Peyer's patch (tissue), 4 donors: ENCODE results near the gene CCDC85C. TPM values are rescaled to one million over a fixed set of nuclear protein-coding genes. Genes with fewer than 3 reads are reported as not detected.

Experiments
- DNase-seq, 3 donors: peaks; one replicate each; pipeline ENCODE4 v3.0.0-alpha.2; 2017 to 2019
- H3K27ac ChIP-seq, 4 donors: fragments of 200-600 bp; sonication (generic); one replicate each; pipeline ENCODE4 v1.5.1; 2016 to 2019
- H3K27me3 ChIP-seq, 2 donors: fragments of 200-600 bp; sonication (generic); one replicate each; pipeline ENCODE4 v1.5.1; 2019
- H3K36me3 ChIP-seq, 3 donors: fragments of 200-600 bp; sonication (generic); one replicate each; pipeline ENCODE4 v1.5.1; 2016 to 2019
- H3K4me1 ChIP-seq, 4 donors: fragments of 200-600 bp; sonication (generic); one replicate each; pipeline ENCODE4 v1.5.1; 2016 to 2019
- H3K4me3 ChIP-seq, 4 donors: fragments of 200-600 bp; sonication (generic); 1 replicate in 3 of 4; 2 replicates in 1 of 4; pipeline ENCODE4 v1.5.1; 2016 to 2019; ENCODE audit warnings: mild to moderate bottlenecking in 1 of 4
- H3K9me3 ChIP-seq, 4 donors: fragments of 200-600 bp; sonication (generic); one replicate each; pipeline ENCODE4 v1.5.1; 2016 to 2019; ENCODE audit warnings: mild to moderate bottlenecking in 1 of 4
- POLR2A ChIP-seq, 2 donors: fragments of 450-650 bp; IDR thresholded peaks; one replicate each; pipeline ENCODE4 v1.5.1; 2017; ENCODE audit warnings: antibody characterized with exemption in 2 of 2, mild to moderate bottlenecking in 2 of 2, moderate library complexity in 2 of 2
- total RNA-seq, 4 donors: library from RNA; depleted of rRNA; stranded (reverse); fragments of >200 nt; gene quantifications; one replicate each; pipeline ENCODE4 v1.1.0, GENCODE V29; 2016
- TF ChIP-seq, protein P1 (sequence below), 6 experiments: fragments of 450-650 bp in 4 of 6; fragments of 200-600 bp in 2 of 6; sonication (generic) in 1 of 6; IDR thresholded peaks; one replicate each; pipeline ENCODE4 v1.5.1; 2017 to 2019; ENCODE audit warnings: antibody characterized with exemption in 6 of 6, mild to moderate bottlenecking in 3 of 6, moderate library complexity in 1 of 6

The CCDC85C gene
- total RNA-seq, 4 donors from 2014 or later: 19.8 to 98.1 (median 78.8) TPM

DNA sequence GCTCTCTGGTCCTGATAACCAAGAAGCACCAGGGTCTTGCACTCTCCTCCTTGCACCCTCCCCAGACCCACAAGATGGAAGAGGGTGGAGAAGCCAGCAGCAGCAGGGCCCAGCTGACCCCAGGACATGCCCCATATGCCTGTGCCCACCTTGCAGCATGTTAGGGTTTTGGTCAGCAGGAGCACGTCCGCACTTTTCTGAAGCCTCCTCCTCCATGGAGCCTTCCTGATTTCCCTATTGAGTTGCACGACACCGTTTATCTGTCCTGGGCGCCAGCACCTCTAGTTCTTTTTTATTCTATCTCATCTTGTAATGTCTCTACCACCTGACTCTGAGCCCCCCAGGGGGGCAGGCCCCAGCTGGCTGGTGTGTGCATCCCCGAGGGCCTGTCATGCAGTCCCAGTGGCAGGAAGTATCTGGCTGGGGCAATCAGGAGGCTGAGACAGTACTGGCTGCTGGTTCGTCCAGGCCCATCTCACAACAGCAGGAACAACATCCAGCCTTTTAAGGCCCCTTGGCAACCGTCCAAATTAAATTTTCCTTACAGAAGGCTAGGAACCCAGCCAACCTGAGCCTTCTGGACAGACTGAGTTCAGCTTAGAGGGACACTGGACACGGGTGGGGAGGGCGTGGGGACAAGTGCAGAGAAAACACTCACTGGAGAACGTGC lies 39.6 kb downstream of the CCDC85C start:
- peak overlapping the region in 3 of 4 donors; percentile 42 to 57 (median 49) for H3K27ac ChIP-seq
- peaks cover 0 to 90% (median 2%) of the 10 kb centered on the region in 4 donors for H3K4me1 ChIP-seq

DNA sequence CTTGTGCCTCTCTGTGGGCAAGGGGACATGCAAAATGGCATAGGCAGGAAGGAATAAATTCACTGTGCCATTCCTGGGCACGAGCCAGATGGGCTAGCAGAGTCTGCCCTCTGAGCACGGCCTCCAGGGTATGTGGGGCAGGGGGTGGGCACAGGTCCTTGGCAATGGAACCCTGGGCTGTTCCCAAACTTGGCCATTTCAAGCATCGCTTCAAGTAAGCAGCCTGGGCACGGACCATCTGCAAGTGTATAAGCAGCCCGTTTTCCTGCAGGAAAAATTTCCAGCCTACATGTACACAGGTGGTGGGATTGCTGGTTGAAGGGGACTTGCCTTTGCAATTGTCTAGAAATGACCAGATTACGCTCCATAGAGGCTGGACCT lies 40.3 kb downstream of the CCDC85C start:
- peak overlapping the region in 2 of 4 donors; percentile 46 to 49 for H3K27ac ChIP-seq
- no peak for DNase-seq
- no peak for TF ChIP-seq POLR2A (IDR thresholded peaks at IDR 0.05)
- TF ChIP-seq, protein P1, sequence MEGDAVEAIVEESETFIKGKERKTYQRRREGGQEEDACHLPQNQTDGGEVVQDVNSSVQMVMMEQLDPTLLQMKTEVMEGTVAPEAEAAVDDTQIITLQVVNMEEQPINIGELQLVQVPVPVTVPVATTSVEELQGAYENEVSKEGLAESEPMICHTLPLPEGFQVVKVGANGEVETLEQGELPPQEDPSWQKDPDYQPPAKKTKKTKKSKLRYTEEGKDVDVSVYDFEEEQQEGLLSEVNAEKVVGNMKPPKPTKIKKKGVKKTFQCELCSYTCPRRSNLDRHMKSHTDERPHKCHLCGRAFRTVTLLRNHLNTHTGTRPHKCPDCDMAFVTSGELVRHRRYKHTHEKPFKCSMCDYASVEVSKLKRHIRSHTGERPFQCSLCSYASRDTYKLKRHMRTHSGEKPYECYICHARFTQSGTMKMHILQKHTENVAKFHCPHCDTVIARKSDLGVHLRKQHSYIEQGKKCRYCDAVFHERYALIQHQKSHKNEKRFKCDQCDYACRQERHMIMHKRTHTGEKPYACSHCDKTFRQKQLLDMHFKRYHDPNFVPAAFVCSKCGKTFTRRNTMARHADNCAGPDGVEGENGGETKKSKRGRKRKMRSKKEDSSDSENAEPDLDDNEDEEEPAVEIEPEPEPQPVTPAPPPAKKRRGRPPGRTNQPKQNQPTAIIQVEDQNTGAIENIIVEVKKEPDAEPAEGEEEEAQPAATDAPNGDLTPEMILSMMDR (IDR thresholded peaks at IDR 0.05): no peak
- H3K27me3 ChIP-seq: no peaks in the 10 kb centered on the region
- no peaks in the 10 kb centered on the region for H3K9me3 ChIP-seq
- no peaks in the 10 kb centered on the region for H3K36me3 ChIP-seq
- no peak overlapping the region for H3K4me3 ChIP-seq
- peaks cover 0 to 83% (median 2%) of the 10 kb centered on the region in 4 donors for H3K4me1 ChIP-seq

More for the DNA sequence above, 39.6 kb downstream of the CCDC85C start:
- TF ChIP-seq, protein P1 (IDR thresholded peaks at IDR 0.05): no peak
- no peak for TF ChIP-seq POLR2A (IDR thresholded peaks at IDR 0.05)
- peak in 2 of 3 donors; percentile 18 to 48 for DNase-seq
- Histone ChIP-seq H3K4me3 (no peak overlapping the region), H3K36me3 (no peaks in the 10 kb centered on the region), H3K27me3 (no peaks in the 10 kb centered on the region), H3K9me3 (no peaks in the 10 kb centered on the region)

DNA sequence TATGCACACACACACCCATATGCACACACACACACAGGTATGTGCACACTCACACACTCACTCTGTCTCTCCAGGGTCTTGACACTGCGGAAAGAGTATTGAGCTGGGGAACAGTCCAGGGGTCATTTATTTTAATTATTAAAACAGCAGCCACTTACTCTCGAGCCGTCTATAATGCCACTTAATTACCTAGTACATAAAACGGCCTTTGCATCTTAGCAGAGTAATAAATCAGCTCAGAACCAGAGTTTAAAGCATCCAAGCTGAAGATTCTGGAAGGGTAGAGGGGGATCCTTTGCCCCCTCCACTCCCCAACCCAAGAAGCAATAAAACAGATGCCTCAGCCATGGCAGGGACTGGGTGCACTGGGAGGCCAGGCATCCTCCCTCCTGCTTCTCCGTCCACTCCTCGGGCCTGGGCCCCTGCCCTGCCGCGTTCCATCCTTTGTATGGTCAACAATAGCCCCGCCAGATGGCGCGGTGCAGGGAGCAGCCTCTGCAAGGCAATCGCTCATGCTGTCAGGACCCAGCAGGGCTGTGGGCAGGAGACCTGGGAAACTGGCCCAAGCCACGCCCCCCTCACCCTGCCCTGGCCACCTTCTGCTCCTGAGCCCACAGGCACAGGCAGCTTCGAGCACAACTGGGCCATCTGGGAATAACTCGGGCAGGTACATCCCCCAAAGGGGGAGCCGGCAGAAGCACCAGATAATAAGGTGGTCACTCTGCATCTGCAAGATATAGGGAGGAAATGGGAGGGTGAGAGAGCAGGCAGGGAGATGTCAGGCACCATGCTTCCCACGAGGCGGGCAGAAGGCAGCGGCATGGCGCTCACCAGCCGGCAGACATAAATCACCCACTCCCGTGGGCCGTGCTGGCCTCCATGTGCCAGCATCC lies 40.9 kb downstream of the CCDC85C start:
- Histone ChIP-seq H3K36me3 (no peaks in the 10 kb centered on the region), H3K4me1 (peaks cover 0 to 77% (median 2%) of the 10 kb centered on the region in 4 donors), H3K9me3 (no peaks in the 10 kb centered on the region), H3K4me3 (no peak overlapping the region), H3K27me3 (no peaks in the 10 kb centered on the region), H3K27ac (peak overlapping the region in 2 of 4 donors; percentile 46 to 49)
- peak; percentile 18 to 82 (median 79) for DNase-seq
- TF ChIP-seq, protein P1 (IDR thresholded peaks at IDR 0.05): peak in 3 of 6 experiments; percentile 48 to 62 (median 59)
- no peak for TF ChIP-seq POLR2A (IDR thresholded peaks at IDR 0.05)

DNA sequence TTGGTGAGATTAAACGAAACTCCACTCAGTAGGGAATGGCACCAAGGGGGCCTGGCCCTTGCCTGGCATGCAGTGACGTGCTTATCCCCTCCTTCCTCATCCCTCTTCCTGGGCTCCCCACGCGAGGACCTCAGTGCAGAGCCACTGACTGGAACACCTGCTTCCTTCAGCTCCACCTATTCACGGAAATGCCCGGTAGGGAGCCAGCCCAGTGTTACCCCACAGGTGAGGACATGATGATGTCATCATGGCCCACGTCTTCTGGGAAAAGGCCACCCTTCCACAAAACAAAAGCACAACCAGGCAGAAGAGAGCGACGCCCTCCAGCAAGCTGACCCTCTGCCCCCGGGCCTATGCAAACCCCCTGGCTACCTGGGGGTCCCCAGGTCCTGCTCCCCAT lies 42.1 kb downstream of the CCDC85C start:
- Histone ChIP-seq H3K9me3 (no peaks in the 10 kb centered on the region), H3K27ac (peak overlapping the region in 2 of 4 donors; percentile 46 to 49), H3K4me1 (peaks cover 0 to 71% (median 2%) of the 10 kb centered on the region in 4 donors), H3K27me3 (no peaks in the 10 kb centered on the region), H3K36me3 (no peaks in the 10 kb centered on the region), H3K4me3 (no peak overlapping the region)
- no peak for TF ChIP-seq POLR2A (IDR thresholded peaks at IDR 0.05)
- TF ChIP-seq, protein P1 (IDR thresholded peaks at IDR 0.05): no peak
- no peak for DNase-seq

DNA sequence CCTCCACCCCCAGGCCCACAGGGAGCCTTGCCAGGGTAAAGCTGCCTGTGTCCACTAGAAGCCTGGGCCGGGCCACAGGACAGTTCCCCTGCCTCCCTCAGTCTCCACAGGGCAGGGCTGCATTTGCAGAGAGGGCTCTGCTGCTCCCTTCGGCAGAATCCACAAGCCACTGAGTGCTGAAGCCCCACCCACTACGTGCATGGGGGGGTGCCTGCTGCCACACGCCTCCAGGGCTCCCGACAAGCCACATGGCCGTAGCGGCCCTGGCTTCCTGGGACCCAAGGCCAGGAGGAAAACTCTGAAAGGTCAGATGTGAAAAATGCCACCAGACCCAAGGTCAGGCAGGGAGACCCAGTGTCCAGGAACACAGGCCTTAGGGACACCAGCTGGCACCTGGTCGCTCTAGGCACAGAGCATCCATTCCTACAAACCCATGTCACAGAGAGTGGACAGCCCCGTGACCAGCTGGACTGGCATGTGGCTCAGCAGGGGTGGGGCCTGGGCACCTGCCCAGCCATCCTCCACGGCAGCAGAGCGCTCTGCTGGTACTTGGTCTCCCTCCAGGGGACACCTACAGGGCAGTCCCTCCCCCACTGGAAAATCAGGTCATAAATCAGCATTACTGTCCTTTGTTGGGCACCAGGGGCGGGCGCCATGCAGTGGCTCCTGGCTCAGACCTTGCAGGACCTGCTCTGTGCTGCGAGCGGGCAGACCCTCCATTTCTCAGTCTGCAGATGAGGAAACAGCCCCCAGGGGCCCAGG lies 42.9 kb downstream of the CCDC85C start:
- peaks cover 0 to 66% (median under 1%) of the 10 kb centered on the region in 4 donors for H3K4me1 ChIP-seq
- no peaks in the 10 kb centered on the region for H3K36me3 ChIP-seq
- peak in 1 of 3 donors; percentile 50 for DNase-seq
- TF ChIP-seq, protein P1 (IDR thresholded peaks at IDR 0.05): no peak
- TF ChIP-seq POLR2A (IDR thresholded peaks at IDR 0.05): no peak
- no peak overlapping the region for H3K4me3 ChIP-seq
- no peaks in the 10 kb centered on the region for H3K9me3 ChIP-seq
- no peaks in the 10 kb centered on the region for H3K27me3 ChIP-seq
- peak overlapping the region in 1 of 4 donors; percentile 49 for H3K27ac ChIP-seq
